HepG2 (cell line): ENCODE data around the gene ZNF189. TPM values are rescaled to one million over a fixed set of nuclear protein-coding genes. Genes with fewer than 3 reads are reported as not detected.

Experiments used
- CBX5 ChIP-seq: sonication (generic); formaldehyde crosslinking; IDR thresholded peaks from 2 replicates; pipeline ENCODE4 v1.4.0; 2020; ENCODE audit warnings: missing genetic modification reagents, borderline replicate concordance
- EHMT2 ChIP-seq: fragments of 200-600 bp; sonication (generic); IDR thresholded peaks from 2 replicates; pipeline ENCODE4 v1.7.0; 2017; ENCODE audit warnings: antibody characterized with exemption, low read depth, low read length, borderline replicate concordance
- GABPB1 ChIP-seq: IDR thresholded peaks from 2 replicates; pipeline ENCODE4 v1.6.1; 2016; ENCODE audit warnings: mild to moderate bottlenecking, missing genetic modification reagents, moderate library complexity, missing compliant biosample characterization
- GPN1 ChIP-seq: sonication (generic); formaldehyde crosslinking; IDR thresholded peaks from 2 replicates; pipeline ENCODE4 v1.5.1; 2020; ENCODE audit warnings: missing genetic modification reagents, borderline replicate concordance
- HMGA1 ChIP-seq: sonication (generic); formaldehyde crosslinking; conservative IDR thresholded peaks from 2 replicates; pipeline ENCODE4 v1.4.0; 2020; ENCODE audit warnings: missing genetic modification reagents
- JARID2 ChIP-seq: sonication (generic); formaldehyde crosslinking; IDR thresholded peaks from 2 replicates; pipeline ENCODE4 v1.8.1; 2023; ENCODE audit warnings: missing genetic modification reagents, inconsistent platforms; ENCODE audit not compliant: insufficient replicate concordance
- KLF16 ChIP-seq, 2 experiments: sonication (generic) in 1 of 2; formaldehyde crosslinking in 1 of 2; IDR thresholded peaks; 2 replicates each; pipeline versions ENCODE4 v1.6.1 to v1.8.0; 2016 to 2023; ENCODE audit warnings: missing genetic modification reagents in 2 of 2, missing compliant biosample characterization in 1 of 2
- KLF9 ChIP-seq: IDR thresholded peaks from 2 replicates; pipeline ENCODE4 v1.6.1; 2016; ENCODE audit warnings: low read depth
- NAIF1 ChIP-seq: sonication (generic); formaldehyde crosslinking; IDR thresholded peaks from 2 replicates; pipeline ENCODE4 v1.5.0; 2020; ENCODE audit warnings: mild to moderate bottlenecking, missing genetic modification reagents, borderline replicate concordance
- NPAS2 ChIP-seq: sonication (generic); formaldehyde crosslinking; IDR thresholded peaks from 2 replicates; pipeline ENCODE4 v1.8.0; 2022; ENCODE audit warnings: mild to moderate bottlenecking, missing genetic modification reagents, borderline replicate concordance
- PAWR ChIP-seq: sonication (generic); formaldehyde crosslinking; IDR thresholded peaks from 2 replicates; pipeline ENCODE4 v1.4.0; 2020; ENCODE audit warnings: missing genetic modification reagents, mild to moderate bottlenecking, borderline replicate concordance
- POGZ ChIP-seq: sonication (generic); formaldehyde crosslinking; IDR thresholded peaks from 2 replicates; pipeline ENCODE4 v1.4.0; 2020; ENCODE audit warnings: mild to moderate bottlenecking, missing genetic modification reagents
- RNF2 ChIP-seq: fragments of 450-650 bp; conservative IDR thresholded peaks from 2 replicates; pipeline ENCODE4 v1.6.1; 2016; ENCODE audit warnings: low read depth
- TARDBP ChIP-seq: sonication (generic); formaldehyde crosslinking; IDR thresholded peaks from 2 replicates; pipeline ENCODE4 v1.8.0; 2022; ENCODE audit warnings: mild to moderate bottlenecking, missing genetic modification reagents
- ZBTB20 ChIP-seq: sonication (generic); formaldehyde crosslinking; IDR thresholded peaks from 2 replicates; pipeline ENCODE4 v1.8.1; 2023; ENCODE audit warnings: missing genetic modification reagents, low read depth, mild to moderate bottlenecking, borderline replicate concordance
- ZNF253 ChIP-seq: sonication (generic); formaldehyde crosslinking; IDR thresholded peaks from 2 replicates; pipeline ENCODE4 v1.8.0; 2022; ENCODE audit warnings: mild to moderate bottlenecking, missing genetic modification reagents, borderline replicate concordance
- ZNF652 ChIP-seq: IDR thresholded peaks from 2 replicates; pipeline ENCODE4 v1.6.1; 2016; ENCODE audit warnings: low read depth, borderline replicate concordance
- ZNF850 ChIP-seq: sonication (generic); formaldehyde crosslinking; conservative IDR thresholded peaks from 2 replicates; pipeline ENCODE4 v1.9.0; 2021; ENCODE audit warnings: mild to moderate bottlenecking, missing genetic modification reagents
- ZSCAN20 ChIP-seq: sonication (generic); formaldehyde crosslinking; IDR thresholded peaks from 2 replicates; pipeline ENCODE4 v1.4.0; 2020; ENCODE audit warnings: missing genetic modification reagents, mild to moderate bottlenecking, borderline replicate concordance
- ZSCAN25 ChIP-seq: sonication (generic); formaldehyde crosslinking; IDR thresholded peaks from 2 replicates; pipeline ENCODE4 v1.8.0; 2022; ENCODE audit warnings: mild to moderate bottlenecking, missing genetic modification reagents
- ZZZ3 ChIP-seq: sonication (generic); formaldehyde crosslinking; IDR thresholded peaks from 2 replicates; pipeline ENCODE4 v1.4.0; 2020; ENCODE audit warnings: missing genetic modification reagents, mild to moderate bottlenecking, borderline replicate concordance
- polyA plus RNA-seq, 8 experiments: library from polyadenylated mRNA; depleted of rRNA in 3 of 8; stranded (reverse) in 7 of 8; unstranded in 1 of 8; fragments of >200 nt; fragmentation: Illumina TruSeq in 4 of 8; extraction: Trizol in 4 of 8; gene quantifications; 2 replicates each; pipeline versions ENCODE4 v1.2.1 to v1.2.3, GENCODE V29; 2011 to 2016; ENCODE audit warnings: low read depth in 4 of 8, missing spikeins in 1 of 8, mixed read lengths in 1 of 8; ENCODE audit not compliant: insufficient read depth in 1 of 8
- total RNA-seq, 5 experiments: library from RNA; depleted of rRNA; stranded (reverse); fragments of >200 nt; fragmentation: Illumina TruSeq; extraction: Trizol; gene quantifications; 2 replicates each; pipeline ENCODE4 v1.2.3, GENCODE V29; 2016; ENCODE audit warnings: low read depth in 1 of 5
- TF ChIP-seq, protein P1 (sequence below): sonication (generic); formaldehyde crosslinking; IDR thresholded peaks from 2 replicates; pipeline ENCODE4 v1.4.0; 2020; ENCODE audit warnings: mild to moderate bottlenecking, low read depth, missing genetic modification reagents
- TF ChIP-seq, protein P2 (sequence below): sonication (generic); formaldehyde crosslinking; IDR thresholded peaks from 2 replicates; pipeline ENCODE4 v1.4.0; 2020; ENCODE audit warnings: mild to moderate bottlenecking, missing genetic modification reagents, borderline replicate concordance
- TF ChIP-seq, protein P3 (sequence below): sonication (generic); formaldehyde crosslinking; conservative IDR thresholded peaks from 2 replicates; pipeline ENCODE4 v1.4.0; 2020; ENCODE audit warnings: mild to moderate bottlenecking, missing genetic modification reagents, moderate library complexity

The ZNF189 gene
- total and polyA plus RNA-seq, 2 of the 13 experiments (the other 11 are each of a cell fraction or from before 2014, with no cell fraction given), result 8.4 to 50.0 TPM

DNA sequence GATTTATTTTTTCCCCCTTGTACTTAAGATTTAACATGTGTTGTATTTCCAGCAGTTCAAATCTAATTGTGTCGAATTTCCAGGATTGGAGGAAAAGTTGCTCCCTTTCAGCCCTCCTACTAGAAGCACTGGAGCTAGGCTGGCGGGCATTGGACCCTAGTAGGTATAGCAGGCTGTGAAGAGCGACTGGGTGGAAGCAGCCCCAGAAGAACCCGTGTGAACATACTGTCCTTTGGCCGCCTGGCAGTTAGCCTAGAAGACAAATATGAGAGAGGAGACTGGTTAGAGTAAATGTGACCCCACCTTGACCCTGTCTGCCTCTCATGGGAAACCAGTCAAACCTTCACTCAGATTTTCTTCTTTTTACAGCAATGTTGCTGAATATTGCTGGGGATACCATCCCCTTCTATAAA lies 23.0 kb downstream of the ZNF189 start (continued):
- peak; percentile 82; the same call in 1 of the 2 replicates for TF ChIP-seq KLF9 (CRISPR knock-in tag)
- no peak for TF ChIP-seq RNF2
- TF ChIP-seq NPAS2 (CRISPR knock-in tag), result no peak
- no peak for TF ChIP-seq NAIF1 (CRISPR knock-in tag)
- TF ChIP-seq GPN1, result no peak
- no peak for TF ChIP-seq ZNF850 (CRISPR knock-in tag)
- peak; percentile 64; the same call in 1 of the 2 replicates for TF ChIP-seq ZBTB20 (CRISPR knock-in tag)
- TF ChIP-seq TARDBP (CRISPR knock-in tag), result peak; percentile 88
- peak in 1 of 2 experiments; percentile 54; a peak in 1 of 4 replicates for TF ChIP-seq KLF16 (CRISPR knock-in tag; IDR thresholded peaks at IDR 0.05)
- peak; percentile 30; the same call in 1 of the 2 replicates for TF ChIP-seq ZNF652 (CRISPR knock-in tag)
- TF ChIP-seq ZSCAN20 (CRISPR knock-in tag), result 0 out of 2 replicates have a peak, but pooled peaks have one; percentile 29
- peak; percentile 93 for TF ChIP-seq POGZ
- 0 out of 2 replicates have a peak, but pooled peaks have one; percentile 19 for TF ChIP-seq CBX5
- peak; percentile 27; the same call in 1 of the 2 replicates for TF ChIP-seq GABPB1 (CRISPR knock-in tag)
- TF ChIP-seq, protein P1, sequence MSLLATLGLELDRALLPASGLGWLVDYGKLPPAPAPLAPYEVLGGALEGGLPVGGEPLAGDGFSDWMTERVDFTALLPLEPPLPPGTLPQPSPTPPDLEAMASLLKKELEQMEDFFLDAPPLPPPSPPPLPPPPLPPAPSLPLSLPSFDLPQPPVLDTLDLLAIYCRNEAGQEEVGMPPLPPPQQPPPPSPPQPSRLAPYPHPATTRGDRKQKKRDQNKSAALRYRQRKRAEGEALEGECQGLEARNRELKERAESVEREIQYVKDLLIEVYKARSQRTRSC, result no peak
- no peak for TF ChIP-seq ZZZ3 (CRISPR knock-in tag)
- no peak for TF ChIP-seq ZNF253 (CRISPR knock-in tag)
- TF ChIP-seq, protein P2, sequence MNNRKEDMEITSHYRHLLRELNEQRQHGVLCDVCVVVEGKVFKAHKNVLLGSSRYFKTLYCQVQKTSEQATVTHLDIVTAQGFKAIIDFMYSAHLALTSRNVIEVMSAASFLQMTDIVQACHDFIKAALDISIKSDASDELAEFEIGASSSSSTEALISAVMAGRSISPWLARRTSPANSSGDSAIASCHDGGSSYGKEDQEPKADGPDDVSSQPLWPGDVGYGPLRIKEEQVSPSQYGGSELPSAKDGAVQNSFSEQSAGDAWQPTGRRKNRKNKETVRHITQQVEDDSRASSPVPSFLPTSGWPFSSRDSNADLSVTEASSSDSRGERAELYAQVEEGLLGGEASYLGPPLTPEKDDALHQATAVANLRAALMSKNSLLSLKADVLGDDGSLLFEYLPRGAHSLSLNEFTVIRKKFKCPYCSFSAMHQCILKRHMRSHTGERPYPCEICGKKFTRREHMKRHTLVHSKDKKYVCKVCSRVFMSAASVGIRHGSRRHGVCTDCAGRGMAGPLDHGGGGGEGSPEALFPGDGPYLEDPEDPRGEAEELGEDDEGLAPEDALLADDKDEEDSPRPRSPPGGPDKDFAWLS (CRISPR knock-in tag), result no peak
- TF ChIP-seq, protein P3, sequence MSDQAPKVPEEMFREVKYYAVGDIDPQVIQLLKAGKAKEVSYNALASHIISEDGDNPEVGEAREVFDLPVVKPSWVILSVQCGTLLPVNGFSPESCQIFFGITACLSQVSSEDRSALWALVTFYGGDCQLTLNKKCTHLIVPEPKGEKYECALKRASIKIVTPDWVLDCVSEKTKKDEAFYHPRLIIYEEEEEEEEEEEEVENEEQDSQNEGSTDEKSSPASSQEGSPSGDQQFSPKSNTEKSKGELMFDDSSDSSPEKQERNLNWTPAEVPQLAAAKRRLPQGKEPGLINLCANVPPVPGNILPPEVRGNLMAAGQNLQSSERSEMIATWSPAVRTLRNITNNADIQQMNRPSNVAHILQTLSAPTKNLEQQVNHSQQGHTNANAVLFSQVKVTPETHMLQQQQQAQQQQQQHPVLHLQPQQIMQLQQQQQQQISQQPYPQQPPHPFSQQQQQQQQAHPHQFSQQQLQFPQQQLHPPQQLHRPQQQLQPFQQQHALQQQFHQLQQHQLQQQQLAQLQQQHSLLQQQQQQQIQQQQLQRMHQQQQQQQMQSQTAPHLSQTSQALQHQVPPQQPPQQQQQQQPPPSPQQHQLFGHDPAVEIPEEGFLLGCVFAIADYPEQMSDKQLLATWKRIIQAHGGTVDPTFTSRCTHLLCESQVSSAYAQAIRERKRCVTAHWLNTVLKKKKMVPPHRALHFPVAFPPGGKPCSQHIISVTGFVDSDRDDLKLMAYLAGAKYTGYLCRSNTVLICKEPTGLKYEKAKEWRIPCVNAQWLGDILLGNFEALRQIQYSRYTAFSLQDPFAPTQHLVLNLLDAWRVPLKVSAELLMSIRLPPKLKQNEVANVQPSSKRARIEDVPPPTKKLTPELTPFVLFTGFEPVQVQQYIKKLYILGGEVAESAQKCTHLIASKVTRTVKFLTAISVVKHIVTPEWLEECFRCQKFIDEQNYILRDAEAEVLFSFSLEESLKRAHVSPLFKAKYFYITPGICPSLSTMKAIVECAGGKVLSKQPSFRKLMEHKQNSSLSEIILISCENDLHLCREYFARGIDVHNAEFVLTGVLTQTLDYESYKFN, result peak; percentile 91
- TF ChIP-seq JARID2, result no peak
- peak; percentile 35; the same call in 1 of the 2 replicates for TF ChIP-seq EHMT2
- no peak for TF ChIP-seq HMGA1
- peak; percentile 55; the same call in 1 of the 2 replicates for TF ChIP-seq ZSCAN25 (CRISPR knock-in tag)
- TF ChIP-seq PAWR (CRISPR knock-in tag), result no peak
